Bone marrow (tissue), 2 donors: ENCODE results near the gene KRT17.
"Not testable (repeated sequence)": the region's sequence is repeated elsewhere in the genome, so short reads cannot be mapped to it uniquely, and the experiment has no call there.

Source experiments
- DNase-seq, 2 donors: peaks; one replicate each; lab custom pipeline; 2025; lab: John Stamatoyannopoulos, UW

Gene KRT17

DNA sequence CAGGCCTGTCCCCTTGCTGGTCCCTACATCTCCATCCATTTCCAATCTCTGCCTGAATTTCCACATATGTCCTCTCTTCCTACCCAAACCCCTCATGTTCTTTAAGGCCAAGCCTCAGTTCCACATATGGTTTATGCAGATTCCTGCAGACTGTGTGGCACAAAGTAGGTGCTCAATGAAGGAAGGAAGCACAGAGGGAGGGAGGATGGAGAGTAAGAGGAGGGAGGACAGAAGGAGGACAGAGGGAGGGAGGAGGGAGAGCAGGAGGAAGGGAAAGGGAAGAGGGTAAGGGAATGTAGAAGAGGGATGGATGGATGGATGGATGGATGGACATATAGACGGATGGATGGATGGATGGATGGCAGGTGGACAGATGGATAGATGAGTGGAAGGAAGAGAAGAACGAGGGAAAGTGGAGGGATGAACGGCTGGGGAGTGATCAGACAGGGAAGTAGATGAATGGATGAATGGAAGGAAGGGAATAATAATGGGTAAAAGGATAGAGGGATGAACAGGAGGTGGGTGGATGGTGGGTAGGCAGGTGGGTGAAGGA, 29.9 kb downstream of the KRT17 start:
- DNase-seq = no peak

DNA sequence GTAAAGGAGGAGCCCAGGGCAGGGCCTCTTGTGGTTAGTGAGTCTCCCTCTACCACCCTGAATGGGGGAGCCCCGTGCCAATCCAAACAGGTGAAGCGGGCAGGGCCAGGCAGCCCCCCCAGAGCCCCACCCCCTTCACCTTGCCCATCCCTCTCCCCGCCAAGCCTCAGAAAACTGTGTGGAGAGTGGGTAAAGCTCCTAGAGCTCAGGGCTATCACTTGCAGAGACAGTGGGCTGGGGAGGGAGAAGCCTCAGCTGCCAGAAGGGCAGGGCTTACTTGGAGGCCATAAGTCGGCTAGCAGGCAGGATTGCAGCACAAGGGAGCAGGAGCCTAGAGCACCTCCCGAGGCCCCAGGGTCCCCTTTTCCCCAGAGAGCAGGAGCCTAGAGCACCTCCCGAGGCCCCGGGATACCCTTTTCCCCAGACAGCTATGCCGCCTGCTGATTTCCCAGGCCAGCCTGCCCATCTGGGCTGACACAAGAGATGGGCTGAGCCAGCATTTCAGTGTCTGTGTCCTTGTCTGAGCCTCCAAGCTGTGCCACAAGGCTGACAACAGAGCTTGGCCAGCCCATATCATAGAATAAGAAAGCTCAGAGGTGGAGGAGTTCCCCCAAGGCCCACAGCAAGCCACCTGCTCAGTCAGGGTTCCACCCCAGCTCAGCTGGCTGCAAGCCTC, 30.9 kb downstream of the KRT17 start:
- DNase-seq = no peak

DNA sequence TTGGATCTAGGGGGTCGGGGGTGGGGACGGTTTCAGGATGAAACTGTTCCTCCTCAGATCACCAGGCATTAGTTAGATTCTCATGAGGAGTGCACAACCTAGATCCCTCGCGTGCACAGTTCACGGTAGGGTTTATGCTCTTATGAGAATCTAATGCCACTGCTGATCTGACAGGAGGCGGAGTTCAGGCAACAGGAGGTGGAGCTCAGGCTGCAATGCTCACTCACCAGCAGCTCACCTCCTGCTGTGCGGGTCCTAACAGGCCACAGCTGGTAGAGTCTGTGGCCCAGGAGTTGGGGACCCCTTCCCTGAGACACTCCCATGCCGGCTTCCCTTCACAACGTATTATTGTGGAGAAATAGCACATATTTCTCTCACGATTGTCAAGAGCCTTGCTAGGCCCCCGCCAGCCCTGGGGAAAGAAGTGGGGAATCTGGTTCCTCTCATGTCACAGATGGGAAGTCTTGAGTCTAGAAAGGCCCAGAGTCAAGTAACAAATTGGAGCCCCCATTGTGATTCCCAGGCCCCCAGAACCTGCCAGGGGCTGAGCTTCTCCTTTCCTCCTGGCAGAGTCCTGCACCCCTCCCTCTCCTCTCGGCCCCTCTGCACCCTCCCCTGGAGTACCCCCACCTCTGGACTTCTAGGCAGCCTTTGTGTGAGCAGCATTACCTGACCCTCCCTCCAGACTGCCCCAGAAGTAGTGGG, 31.6 kb downstream of the KRT17 start:
- no peak for DNase-seq

DNA sequence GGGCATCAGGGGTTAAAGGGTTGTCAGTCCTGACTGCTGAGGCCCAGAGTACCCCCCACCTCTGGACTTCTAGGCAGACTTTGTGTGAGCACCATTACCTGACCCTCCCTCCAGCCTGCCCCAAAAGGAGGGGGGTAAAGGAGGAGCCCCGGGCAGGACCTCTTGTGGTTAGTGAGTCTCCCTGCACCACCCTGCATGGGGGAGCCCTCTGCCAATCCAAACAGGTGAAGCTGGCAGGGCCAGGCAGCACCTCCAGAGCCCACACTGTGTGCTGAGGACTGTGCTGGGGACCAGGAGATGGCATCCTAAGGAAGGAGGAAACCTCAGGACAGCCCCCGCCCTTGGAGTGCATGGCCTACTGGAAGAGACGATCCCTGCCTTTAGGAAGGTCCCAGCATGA, 35.1 kb downstream of the KRT17 start:
- no peak for DNase-seq

DNA sequence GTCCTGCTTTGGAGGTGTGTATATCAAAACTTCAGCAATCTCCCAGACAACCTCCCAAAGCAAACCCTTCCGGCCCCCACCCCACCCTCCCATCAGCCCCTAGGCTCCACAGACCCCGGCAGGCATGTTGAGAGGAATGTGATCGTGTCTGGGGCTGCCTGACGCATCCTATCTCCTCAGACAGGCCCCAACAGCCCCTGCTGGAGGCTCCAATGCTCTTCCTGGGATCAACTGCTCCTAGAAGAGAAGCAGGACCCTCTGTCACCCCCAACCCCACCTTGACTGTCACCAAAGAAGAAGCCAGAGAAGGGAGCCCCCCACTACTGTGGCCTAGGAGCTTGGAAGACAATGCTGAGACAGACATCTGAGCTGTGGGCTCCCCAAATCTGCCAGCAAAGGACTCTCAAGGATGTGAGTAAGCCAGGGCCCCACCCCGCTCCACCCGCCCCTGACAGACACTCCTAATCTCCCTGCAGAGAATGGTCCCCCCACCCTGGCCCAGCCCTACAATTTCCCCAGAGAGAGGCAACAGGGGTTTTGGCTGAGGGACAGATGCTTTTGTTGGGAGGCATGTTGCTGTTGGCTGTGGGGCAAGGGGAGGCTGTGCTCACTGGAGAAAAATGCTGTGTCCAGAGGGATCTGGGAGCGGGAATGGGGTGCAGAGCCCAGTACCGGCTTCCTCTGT, 36.1 kb downstream of the KRT17 start:
- no peak for DNase-seq

DNA sequence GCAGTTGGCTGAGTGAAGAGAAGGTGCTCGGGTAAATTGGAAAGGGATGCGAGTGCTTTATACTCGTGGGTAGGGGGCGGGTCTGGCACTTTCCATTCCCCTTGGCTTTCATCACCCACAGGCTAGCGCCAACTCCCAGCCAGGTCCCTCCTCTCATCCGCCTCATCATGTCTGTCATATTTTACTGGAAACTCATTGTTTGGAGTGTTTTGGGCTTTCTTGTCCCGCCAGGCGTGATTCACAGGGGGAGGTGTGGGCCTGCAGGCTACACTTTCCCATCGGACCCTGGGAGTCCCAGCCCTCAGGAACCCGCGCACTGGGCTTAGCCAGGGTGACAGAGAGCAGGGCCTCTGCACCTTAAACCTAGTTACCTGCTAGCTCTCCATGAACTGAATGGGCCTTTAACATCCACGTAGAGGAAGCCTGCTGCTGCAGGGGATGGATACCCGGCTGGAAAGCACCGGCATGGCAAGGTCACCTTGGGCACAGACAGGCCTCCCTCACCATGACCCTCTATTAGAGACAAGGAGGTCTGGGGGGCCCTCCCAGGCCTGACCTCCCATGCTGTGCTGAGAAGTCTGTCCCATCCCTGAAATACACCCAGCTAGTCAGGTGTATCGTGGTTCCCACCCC, 37.4 kb downstream of the KRT17 start, which contains the start of gene KRT14:
KRT14 (minus strand) TSS at position 33 of the 633 bp plus-strand sequence. CDS start 61 bp downstream, outside the sequence.
- DNase-seq = no peak

DNA sequence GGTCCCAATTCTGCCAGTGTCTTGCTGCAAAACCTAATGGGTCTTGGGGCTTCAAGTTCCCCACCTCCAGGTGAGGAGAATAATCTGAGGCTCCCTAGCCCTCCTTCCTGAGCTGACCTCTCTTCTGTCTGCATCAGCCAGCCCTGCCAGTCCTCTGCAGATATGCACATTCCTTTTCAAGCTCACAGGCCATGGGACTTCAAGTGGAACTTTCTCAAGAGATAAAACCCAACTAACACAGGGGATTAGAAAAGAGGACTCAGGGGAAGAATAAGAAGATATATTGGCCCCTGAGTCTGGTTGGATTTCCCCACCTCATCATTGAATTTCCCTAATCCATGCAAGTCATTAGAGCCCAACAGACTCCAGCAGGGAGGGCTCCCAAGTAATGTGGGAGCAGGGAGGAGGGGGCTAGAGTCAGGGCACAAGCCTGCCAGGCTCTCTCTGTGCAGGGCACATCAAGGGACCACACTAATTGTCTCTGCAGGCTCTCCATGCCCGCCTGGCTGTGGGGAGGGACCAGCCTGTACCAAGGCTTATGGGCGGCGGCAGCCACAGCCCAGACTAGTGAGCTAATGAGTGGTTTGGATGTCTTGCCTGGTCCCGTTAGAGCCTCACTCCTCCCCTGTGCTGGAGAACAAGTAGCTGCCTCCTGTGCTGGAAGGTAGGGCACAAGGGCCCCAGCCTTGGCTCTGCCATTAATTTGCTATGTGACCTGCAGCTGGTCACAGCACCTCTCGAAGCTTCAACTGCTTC, 38.9 kb downstream of the KRT17 start:
- no peak for DNase-seq

DNA sequence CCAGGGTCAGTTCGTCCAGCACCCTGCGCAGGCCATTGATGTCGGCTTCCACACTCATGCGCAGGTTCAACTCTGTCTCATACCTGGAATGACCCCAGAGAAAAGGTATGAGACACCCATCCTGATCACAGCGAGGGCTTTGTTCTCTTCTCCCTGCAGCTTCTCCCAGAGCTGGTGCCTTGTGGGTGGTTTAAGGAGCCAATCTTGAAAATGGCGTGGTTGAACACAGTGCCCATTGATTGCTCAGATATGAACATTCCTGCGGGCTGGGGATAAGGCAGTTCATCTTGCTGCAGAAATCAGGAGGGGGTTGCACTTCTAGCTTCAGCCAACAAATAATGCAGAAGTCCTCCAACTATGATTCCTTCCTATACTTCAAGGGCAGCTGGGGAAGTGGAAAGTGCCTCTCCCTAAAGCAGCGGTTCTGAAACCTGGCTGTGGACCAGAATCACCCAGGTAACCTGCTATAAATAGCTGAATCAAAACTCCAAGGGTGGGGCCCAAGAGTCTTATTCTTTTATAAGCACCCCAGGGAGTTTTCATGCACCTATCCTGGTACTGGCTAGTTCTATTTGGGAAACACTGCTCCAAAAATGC, 39.9 kb downstream of the KRT17 start:
- not testable (repeated sequence) for DNase-seq

DNA sequence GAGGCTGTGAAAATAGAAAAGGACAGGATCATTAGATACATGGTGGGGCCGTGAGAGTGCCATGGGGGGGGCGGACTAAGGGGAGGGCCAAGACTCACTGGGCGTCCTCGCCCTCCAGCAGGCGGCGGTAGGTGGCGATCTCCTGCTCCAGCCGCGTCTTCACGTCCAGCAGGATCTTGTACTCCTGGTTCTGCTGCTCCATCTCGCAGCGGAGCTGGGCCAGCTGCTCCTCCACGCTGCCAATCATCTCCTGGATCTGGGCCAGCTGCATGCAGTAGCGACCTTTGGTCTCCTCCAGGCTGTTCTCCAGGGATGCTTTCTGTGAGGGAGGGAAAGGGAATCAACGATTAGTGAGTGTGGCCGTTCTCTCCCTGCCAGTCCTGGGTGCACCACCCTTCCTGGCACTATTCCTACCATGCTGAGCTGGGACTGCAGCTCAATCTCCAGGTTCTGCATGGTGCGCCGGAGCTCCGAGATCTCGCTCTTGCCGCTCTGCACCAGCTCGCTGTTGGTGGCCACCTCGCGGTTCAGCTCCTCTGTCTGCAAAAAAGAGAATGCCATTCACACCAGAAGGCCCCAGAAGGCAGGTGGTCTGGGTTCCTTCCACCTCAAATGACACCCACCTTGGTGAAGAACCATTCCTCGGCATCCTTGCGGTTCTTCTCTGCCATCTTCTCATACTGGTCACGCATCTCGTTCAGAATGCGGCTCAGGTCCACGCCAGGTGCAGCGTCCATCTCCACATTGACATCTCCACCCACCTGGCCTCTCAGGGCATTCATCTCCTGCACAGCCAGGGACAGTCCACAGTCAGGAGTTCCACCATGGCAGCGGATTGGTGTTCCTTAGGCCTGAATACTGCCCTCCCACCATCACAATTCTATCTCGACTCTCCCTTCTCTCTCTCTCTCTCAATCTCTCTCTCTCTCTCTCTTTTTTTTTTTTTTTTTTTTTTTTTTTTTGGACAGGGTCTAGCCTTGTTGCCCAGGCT, 40.9 kb downstream of the KRT17 start:
- DNase-seq = no peak

DNA sequence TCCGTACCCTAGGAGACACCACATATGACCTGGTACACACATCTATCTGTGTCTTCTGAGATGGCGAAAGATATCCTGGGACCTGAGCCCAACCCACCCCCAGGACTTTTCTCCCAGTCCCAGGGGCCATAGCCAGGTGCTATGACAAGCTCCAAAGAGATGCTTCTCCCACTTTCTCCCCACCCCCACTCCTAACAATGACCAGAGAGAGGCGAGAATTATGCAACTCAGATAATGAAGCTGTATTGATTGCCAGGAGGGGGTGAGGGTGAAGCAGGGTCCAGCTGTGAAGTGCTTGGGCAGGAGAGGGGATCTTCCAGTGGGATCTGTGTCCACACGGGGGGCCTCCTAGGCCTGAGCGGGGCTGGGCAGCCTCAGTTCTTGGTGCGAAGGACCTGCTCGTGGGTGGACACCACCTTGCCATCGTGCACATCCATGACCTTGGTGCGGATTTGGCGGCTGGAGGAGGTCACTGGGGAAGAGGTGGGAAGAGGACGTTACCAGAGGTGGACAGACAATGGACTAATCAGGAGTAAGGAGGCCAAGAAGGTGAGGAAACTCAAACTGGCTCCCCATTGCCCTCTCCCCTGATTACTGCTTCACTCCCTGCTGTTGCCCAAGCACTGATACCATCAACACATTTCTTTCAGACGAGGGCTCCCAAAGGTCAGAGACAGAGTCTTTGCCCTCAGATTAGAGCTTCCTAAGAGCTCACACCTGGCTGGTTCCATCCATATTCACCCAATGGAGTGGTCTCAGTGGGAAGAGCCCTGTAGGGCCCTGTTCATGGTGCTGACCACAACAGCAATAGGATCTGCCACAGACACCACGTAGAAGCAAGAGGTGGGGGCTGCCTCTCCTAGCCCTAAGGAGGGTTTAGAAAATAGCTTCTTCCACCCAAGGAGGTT, 42.1 kb downstream of the KRT17 start:
- DNase-seq = not testable (repeated sequence)

DNA sequence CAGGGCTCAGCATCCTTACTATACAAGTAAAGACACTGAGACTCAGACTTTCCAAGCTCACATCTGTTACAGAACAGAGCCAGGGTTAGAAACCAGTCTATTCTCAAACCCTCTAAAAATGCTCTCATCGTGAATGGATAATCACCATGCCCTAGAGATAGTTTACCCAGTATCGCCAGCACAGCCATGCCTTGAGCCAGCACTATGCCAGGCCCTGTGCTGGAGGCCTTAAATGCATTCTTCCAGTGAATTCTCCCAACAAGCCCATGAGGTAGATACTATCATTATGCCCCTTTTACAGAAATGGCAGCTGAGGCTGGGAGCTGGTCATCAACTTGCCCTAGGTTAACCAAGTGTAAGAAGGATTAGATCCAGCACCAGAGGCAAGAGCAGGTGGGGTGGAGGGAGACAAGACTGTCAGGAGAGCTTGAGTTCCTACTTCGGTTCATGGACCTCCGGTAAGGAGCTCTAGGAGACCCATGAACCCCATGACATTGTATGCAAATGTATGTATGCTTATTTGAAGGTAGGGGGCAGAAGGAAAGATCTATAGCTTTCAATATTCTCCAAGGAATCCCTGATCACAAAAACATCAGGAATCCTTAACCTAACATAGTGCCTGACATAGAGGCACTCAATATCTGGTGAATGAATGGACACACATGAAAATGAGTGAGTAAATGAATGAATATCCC, 42.9 kb downstream of the KRT17 start:
- DNase-seq = no peak

DNA sequence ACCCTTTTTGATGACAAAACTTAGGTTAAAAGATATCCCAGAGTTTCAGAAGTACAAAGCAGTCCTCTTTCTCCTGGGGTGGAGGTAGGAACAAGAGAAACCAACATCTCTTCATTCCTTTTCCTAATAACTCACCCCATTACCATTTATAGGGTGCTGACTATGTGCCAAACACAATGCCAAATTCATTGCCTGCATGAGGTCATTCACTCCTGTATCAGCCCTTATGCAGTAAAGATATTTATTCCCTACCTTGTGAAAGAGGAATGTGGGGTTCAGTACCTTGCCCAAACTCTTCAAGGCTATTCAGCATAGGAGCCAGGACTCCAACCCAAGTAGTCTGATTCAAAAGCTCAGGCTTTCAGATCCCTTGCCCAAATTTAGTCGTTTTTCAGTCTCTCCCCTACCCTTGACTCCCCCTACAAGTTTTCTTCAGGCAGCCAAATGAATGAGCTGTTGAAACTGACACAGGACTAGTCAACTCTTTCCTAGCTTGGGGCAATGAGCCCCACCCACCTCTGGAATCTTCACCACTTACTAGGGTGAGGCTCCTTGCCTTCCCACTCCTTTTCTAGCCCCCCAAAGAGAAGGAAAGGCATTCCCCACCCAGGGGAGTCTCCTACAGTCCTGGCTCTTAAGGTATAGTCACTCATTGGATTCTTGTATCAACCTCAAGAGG, 43.5 kb downstream of the KRT17 start:
- DNase-seq = no peak

DNA sequence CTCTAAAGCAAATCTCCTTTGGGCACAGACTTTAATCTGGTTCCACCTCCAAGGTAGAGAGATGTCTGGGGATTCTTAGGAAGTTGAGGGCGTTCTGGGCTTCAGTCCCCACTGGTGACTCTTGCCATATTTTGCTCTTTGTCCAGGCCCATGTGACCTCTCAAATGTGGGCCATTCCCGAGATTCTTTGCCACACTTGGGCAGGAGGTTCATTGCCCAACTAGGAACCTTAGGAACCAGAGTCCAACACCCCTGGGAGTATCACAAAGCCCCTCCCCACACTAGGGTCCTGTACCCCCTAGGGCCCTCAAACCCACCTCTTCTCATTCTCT, 44.2 kb downstream of the KRT17 start:
- DNase-seq = no peak

DNA sequence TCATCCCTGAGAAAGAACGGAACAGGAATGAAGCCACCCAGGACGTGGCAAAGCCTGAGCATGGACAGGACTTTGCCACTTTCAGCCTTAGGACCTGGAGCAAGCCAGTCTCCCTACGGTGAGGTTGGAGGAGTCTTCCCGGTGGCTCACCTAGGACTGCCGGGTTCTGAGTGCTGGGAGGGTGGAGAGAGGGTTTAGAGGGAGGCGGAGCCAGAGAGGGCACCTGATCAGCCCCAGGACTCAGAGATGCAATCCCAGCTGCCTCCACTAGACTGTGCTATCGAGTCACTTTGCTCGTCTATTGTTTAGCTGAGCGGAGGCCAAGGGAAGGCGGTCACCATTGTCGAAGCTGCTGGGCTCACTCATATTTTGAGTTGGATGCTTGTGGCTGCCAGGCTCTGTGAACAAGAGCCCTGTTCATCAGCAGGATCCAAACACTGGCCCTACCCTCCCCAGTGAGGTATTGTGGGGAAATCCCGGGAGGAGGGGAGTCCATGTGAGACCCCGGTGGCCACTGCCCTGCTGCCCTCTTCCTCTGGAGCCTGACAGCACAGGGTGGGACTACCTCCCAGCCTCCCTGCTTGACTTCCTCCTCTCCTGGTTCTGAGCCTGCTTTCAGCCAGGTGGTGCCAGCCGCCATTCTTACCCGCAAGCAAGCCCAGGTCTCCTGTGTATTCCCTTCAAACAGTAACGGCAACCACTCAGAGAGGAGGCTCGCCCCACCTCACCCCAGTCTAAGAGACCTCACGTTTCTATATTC, 44.7 kb downstream of the KRT17 start:
- peak; percentile 28 to 55 for DNase-seq

DNA sequence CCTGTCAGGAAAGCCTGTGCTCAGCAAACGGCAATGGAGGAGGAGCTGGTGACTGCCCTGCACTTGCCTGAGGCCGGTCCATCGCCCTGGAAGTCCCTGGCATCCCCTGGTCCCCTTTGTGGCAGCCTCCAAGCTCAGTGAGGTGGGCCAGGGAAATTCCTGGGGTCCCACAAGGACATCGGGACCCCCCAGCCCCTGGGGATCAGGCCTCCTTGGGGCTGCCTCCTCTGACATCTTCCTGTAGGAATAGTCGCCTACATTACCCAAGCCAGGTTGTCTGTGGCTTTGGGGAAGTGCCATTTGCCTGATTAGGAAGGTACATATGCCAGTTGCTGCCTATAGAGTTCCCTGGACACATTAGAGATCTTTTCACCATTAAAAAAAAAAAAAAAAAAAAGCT, 45.4 kb downstream of the KRT17 start:
- no peak for DNase-seq

DNA sequence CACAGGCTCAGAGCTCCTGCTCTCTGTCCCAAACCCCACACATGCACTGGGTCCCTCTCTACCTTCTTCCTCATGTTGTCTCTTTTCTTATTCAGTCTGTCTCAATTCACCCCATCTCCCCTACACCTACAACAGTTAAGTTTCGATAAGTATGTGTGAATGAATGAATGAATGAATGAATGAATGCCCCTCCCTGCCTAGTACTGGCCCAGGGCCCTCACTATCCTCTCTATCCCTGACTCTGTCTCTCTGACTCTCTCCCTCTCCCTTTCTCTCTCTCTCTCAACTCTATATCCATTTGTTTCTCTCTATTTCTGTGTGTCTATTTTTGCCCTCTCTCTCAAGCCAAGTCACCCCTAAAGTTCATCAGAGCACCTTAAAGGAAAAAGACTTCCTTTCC, 45.8 kb downstream of the KRT17 start:
- no peak for DNase-seq

DNA sequence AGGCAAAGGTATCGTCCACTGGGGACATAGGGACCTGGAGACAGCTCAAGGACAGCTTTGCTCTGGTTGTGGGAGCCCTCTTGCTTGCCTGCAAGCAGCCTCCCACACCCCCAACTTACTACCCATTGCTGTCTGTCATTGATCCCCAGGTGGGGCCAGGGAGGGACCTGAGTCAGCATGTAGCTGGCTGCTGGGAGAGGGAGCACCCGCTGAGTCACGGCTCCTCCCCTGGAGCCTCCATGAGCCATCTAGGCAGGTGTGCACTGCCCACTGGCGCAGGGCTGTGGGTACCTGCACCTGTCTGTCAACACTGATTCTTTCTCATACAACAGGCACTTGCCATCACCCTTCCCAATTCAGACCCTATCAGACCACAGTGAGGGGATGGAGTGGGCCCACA, 47.6 kb downstream of the KRT17 start:
- DNase-seq = not testable (repeated sequence)
